Thoracic aorta (tissue), 2 donors: Measurements from ENCODE around the gene P3H2. TPM values are rescaled to one million over a fixed set of nuclear protein-coding genes. Genes with fewer than 3 reads are reported as not detected.

Source experiments
- ATAC-seq: fragments of 150-250 bp; one replicate; pipeline ENCODE4 v1.8.0; 2017; ENCODE audit warnings: low read depth; ENCODE audit not compliant: insufficient number of reproducible peaks, low FRiP score
- DNase-seq: peaks from one replicate; pipeline ENCODE4 v3.0.0-alpha.2; 2020; ENCODE audit warnings: low spot score
- H3K27ac ChIP-seq, 2 donors: fragments of 200-600 bp; sonication (generic); 1 replicate in 1 of 2; 2 replicates in 1 of 2; pipeline ENCODE4 v1.5.1; 2016; ENCODE audit warnings: mild to moderate bottlenecking in 2 of 2, moderate library complexity in 2 of 2
- H3K27me3 ChIP-seq: fragments of 200-600 bp; sonication (generic); replicated peaks from 2 replicates; pipeline ENCODE4 v1.6.0; 2016; ENCODE audit warnings: mild to moderate bottlenecking; ENCODE audit not compliant: insufficient read depth
- H3K36me3 ChIP-seq: fragments of 200-600 bp; sonication (generic); one replicate; pipeline ENCODE4 v1.5.1; 2016
- H3K4me1 ChIP-seq, 2 donors: fragments of 200-600 bp; sonication (generic); 1 replicate in 1 of 2; 2 replicates in 1 of 2; pipeline versions ENCODE4 v1.5.1 to v1.6.0; 2016; ENCODE audit warnings: low read depth in 2 of 2, mild to moderate bottlenecking in 1 of 2; ENCODE audit not compliant: control insufficient read depth in 1 of 2
- H3K4me3 ChIP-seq: fragments of 200-600 bp; sonication (generic); 2 replicates; pipeline ENCODE4 v1.5.1; 2016; ENCODE audit warnings: mild to moderate bottlenecking
- H3K9me3 ChIP-seq: fragments of 200-600 bp; sonication (generic); 2 replicates; pipeline ENCODE4 v1.5.1; 2016
- CTCF ChIP-seq: fragments of 200-600 bp; sonication (generic); IDR thresholded peaks from one replicate; pipeline ENCODE4 v1.5.1; 2019; ENCODE audit warnings: antibody characterized with exemption
- total RNA-seq, 2 donors: library from RNA; depleted of rRNA; stranded (reverse); fragments of >200 nt; gene quantifications; one replicate each; pipeline versions ENCODE4 v1.1.0 to v1.2.3, GENCODE V29; 2016

The P3H2 gene
- total RNA-seq, 2 donors from 2014 or later, result 19.3 to 28.4 TPM

- Histone ChIP-seq H3K4me1 (peaks cover 0 to 7% of the 10 kb centered on the region in 2 donors), H3K9me3 (no peaks in the 10 kb centered on the region), H3K27ac (no peak overlapping the region), H3K27me3 (no peaks in the 10 kb centered on the region), H3K4me3 (no peak overlapping the region), H3K36me3 (no peaks in the 10 kb centered on the region)
- DNase-seq (no peak), ATAC-seq (no peak)
- TF ChIP-seq CTCF, result peak; percentile 27
Observed at GRCh38 chr3:190017521-190018288, 103.0 kb downstream of the P3H2 start.

GRCh38 chr3:190016966-190017365 lies 103.7 kb downstream of the P3H2 start:
- DNase-seq (no peak), ATAC-seq (no peak)
- TF ChIP-seq CTCF, result no peak
- Histone ChIP-seq H3K27me3 (no peaks in the 10 kb centered on the region), H3K4me3 (no peak overlapping the region), H3K4me1 (peaks cover 0 to 7% of the 10 kb centered on the region in 2 donors), H3K9me3 (no peaks in the 10 kb centered on the region), H3K36me3 (no peaks in the 10 kb centered on the region), H3K27ac (no peak overlapping the region)

- no peaks in the 10 kb centered on the region for H3K9me3 ChIP-seq
- H3K36me3 ChIP-seq, result no peaks in the 10 kb centered on the region
- no peaks in the 10 kb centered on the region for H3K27me3 ChIP-seq
- DNase-seq, result no peak
- ATAC-seq, result no peak
- no peak for TF ChIP-seq CTCF
- no peak overlapping the region for H3K4me3 ChIP-seq
- H3K4me1 ChIP-seq, result peaks cover 0 to 7% of the 10 kb centered on the region in 2 donors
- H3K27ac ChIP-seq, result no peak overlapping the region
Observed at GRCh38 chr3:190014940-190015339, 105.8 kb downstream of the P3H2 start.

GRCh38 chr3:190013943-190014924 lies 106.5 kb downstream of the P3H2 start:
- DNase-seq, result no peak
- H3K4me1 ChIP-seq, result peaks cover 0 to 7% of the 10 kb centered on the region in 2 donors
- H3K27ac ChIP-seq, result no peak overlapping the region
- no peak for ATAC-seq
- H3K9me3 ChIP-seq, result no peaks in the 10 kb centered on the region
- H3K4me3 ChIP-seq, result no peak overlapping the region
- TF ChIP-seq CTCF, result no peak
- no peaks in the 10 kb centered on the region for H3K36me3 ChIP-seq
- H3K27me3 ChIP-seq, result no peaks in the 10 kb centered on the region

- H3K9me3 ChIP-seq, result no peaks in the 10 kb centered on the region
- no peak overlapping the region for H3K27ac ChIP-seq
- no peaks in the 10 kb centered on the region for H3K36me3 ChIP-seq
- H3K4me3 ChIP-seq, result no peak overlapping the region
- no peak for ATAC-seq
- DNase-seq, result no peak
- H3K4me1 ChIP-seq, result no peaks in the 10 kb centered on the region
- H3K27me3 ChIP-seq, result no peaks in the 10 kb centered on the region
- TF ChIP-seq CTCF, result no peak
Observed at GRCh38 chr3:190012784-190013183, 107.9 kb downstream of the P3H2 start.
